Neural progenitor cell (in vitro differentiated cells): ENCODE measurements around the gene LYPD6B. TPM values are rescaled to one million over a fixed set of nuclear protein-coding genes. Genes with fewer than 3 reads are reported as not detected.

Experiments used
- DNase-seq: peaks from one replicate; pipeline ENCODE4 v3.0.0-alpha.2; 2016; ENCODE audit warnings: low spot score
- H2AFZ ChIP-seq: fragments of 200-600 bp; sonication (generic); replicated peaks from 2 replicates; pipeline ENCODE4 v1.6.1; 2016; ENCODE audit warnings: antibody characterized with exemption
- H3F3A ChIP-seq: fragments of 200-600 bp; sonication (generic); 2 replicates; pipeline ENCODE4 v1.6.1; 2016; ENCODE audit warnings: antibody characterized with exemption, low read depth
- H3K27ac ChIP-seq: fragments of 200-600 bp; sonication (generic); 2 replicates; pipeline ENCODE4 v1.5.1; 2016; ENCODE audit warnings: mild to moderate bottlenecking
- H3K27me3 ChIP-seq: fragments of 200-600 bp; sonication (generic); 2 replicates; pipeline ENCODE4 v1.6.1; 2016; ENCODE audit warnings: mild to moderate bottlenecking, moderate library complexity
- H3K36me3 ChIP-seq: fragments of 200-600 bp; sonication (generic); 2 replicates; pipeline ENCODE4 v1.5.1; 2016
- H3K4me1 ChIP-seq: fragments of 200-600 bp; sonication (generic); 2 replicates; pipeline ENCODE4 v1.6.1; 2016; ENCODE audit warnings: mixed run types
- H3K4me2 ChIP-seq: fragments of 200-600 bp; sonication (generic); 2 replicates; pipeline ENCODE4 v1.6.1; 2016
- H3K4me3 ChIP-seq: fragments of 200-600 bp; sonication (generic); 2 replicates; pipeline ENCODE4 v1.5.1; 2016
- H3K79me2 ChIP-seq: fragments of 200-600 bp; sonication (generic); 2 replicates; pipeline ENCODE4 v1.6.1; 2016; ENCODE audit warnings: low read depth
- H3K9ac ChIP-seq: fragments of 200-600 bp; sonication (generic); 2 replicates; pipeline ENCODE4 v1.6.1; 2016
- H3K9me3 ChIP-seq: fragments of 200-600 bp; sonication (generic); 2 replicates; pipeline ENCODE4 v1.5.1; 2016; ENCODE audit warnings: low read depth
- H4K20me1 ChIP-seq: fragments of 200-600 bp; sonication (generic); 2 replicates; pipeline ENCODE4 v1.6.1; 2016; ENCODE audit warnings: low read depth
- H3K27ac Mint-ChIP-seq: 3 replicates; pipeline ENCODE4 v1.8.0; 2021; ENCODE audit warnings: mixed read lengths
- H3K27me3 Mint-ChIP-seq: 2 replicates; pipeline ENCODE4 v1.8.0; 2022; ENCODE audit warnings: low read depth, mild to moderate bottlenecking, inconsistent platforms, moderate library complexity, mixed read lengths; ENCODE audit not compliant: insufficient read depth
- H3K36me3 Mint-ChIP-seq: 3 replicates; pipeline ENCODE4 v1.8.0; 2021; ENCODE audit warnings: mixed read lengths
- H3K4me1 Mint-ChIP-seq: 3 replicates; pipeline ENCODE4 v1.8.0; 2021; ENCODE audit warnings: mixed read lengths
- H3K4me3 Mint-ChIP-seq: 3 replicates; pipeline ENCODE4 v1.8.0; 2021; ENCODE audit warnings: mild to moderate bottlenecking, moderate library complexity, mixed read lengths
- H3K9me3 Mint-ChIP-seq: 3 replicates; pipeline ENCODE4 v1.8.0; 2020; ENCODE audit warnings: mixed read lengths
- EZH2 ChIP-seq: fragments of 200-600 bp; sonication (generic); IDR thresholded peaks from 2 replicates; pipeline ENCODE4 v1.6.1; 2017; ENCODE audit warnings: antibody characterized with exemption, mild to moderate bottlenecking, moderate library complexity
- EZH2phosphoT487 ChIP-seq: fragments of 200-600 bp; sonication (generic); IDR thresholded peaks from 2 replicates; pipeline ENCODE4 v1.6.1; 2017; ENCODE audit warnings: antibody characterized with exemption
- total RNA-seq: library from RNA; depleted of rRNA; stranded (reverse); fragments of >200 nt; gene quantifications from 2 replicates; pipeline ENCODE4 v1.2.3, GENCODE V29; 2015; ENCODE audit warnings: low replicate concordance
- TF ChIP-seq, protein P1 (sequence below): fragments of 200-600 bp; sonication (generic); IDR thresholded peaks from 2 replicates; pipeline ENCODE4 v1.5.1; 2017; ENCODE audit warnings: antibody characterized with exemption, mild to moderate bottlenecking

LYPD6B gene
- total RNA-seq, 1 donor from 2014 or later, result not detected

DNA sequence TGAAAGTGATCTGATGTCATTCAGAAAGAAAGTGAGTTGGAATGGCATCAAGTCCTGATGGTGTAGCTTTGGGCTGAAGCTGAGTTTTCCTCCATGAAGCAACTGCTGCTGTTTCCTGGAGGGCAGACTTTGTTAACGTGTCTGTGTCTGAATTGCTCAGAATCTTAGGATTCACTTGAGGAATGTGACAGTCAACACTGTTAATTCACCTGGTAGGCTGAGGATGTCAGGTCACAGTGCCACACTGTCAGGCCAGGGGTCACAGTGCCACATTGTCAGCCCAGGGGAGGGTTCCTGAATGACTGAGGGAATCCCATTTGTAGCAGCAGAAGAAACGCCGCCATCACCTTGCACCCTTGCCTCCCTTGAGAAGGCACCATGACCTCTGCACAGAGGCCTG, 39.4 kb downstream of the LYPD6B start:
- Histone ChIP-seq H3K9ac (no peak overlapping the region), H3F3A (peaks cover 21% of the 10 kb centered on the region), H3K27ac (no peak overlapping the region), H3K9me3 (no peaks in the 10 kb centered on the region), H3K4me2 (peak overlapping the region; percentile 25), H3K27me3 (no peaks in the 10 kb centered on the region), H3K79me2 (no peaks in the 10 kb centered on the region), H3K36me3 (no peaks in the 10 kb centered on the region), H2AFZ (no peak overlapping the region), H3K4me3 (no peak overlapping the region), H3K4me1 (peaks cover 53% of the 10 kb centered on the region), H4K20me1 (no peaks in the 10 kb centered on the region)
- no peak overlapping the region for H3K27ac Mint-ChIP-seq
- H3K9me3 Mint-ChIP-seq, result no peaks in the 10 kb centered on the region
- peaks cover 54% of the 10 kb centered on the region for H3K4me1 Mint-ChIP-seq
- TF ChIP-seq, protein P1, sequence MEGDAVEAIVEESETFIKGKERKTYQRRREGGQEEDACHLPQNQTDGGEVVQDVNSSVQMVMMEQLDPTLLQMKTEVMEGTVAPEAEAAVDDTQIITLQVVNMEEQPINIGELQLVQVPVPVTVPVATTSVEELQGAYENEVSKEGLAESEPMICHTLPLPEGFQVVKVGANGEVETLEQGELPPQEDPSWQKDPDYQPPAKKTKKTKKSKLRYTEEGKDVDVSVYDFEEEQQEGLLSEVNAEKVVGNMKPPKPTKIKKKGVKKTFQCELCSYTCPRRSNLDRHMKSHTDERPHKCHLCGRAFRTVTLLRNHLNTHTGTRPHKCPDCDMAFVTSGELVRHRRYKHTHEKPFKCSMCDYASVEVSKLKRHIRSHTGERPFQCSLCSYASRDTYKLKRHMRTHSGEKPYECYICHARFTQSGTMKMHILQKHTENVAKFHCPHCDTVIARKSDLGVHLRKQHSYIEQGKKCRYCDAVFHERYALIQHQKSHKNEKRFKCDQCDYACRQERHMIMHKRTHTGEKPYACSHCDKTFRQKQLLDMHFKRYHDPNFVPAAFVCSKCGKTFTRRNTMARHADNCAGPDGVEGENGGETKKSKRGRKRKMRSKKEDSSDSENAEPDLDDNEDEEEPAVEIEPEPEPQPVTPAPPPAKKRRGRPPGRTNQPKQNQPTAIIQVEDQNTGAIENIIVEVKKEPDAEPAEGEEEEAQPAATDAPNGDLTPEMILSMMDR, result no peak
- no peaks in the 10 kb centered on the region for H3K27me3 Mint-ChIP-seq
- DNase-seq, result peak; percentile 28
- H3K36me3 Mint-ChIP-seq, result no peaks in the 10 kb centered on the region
- no peak overlapping the region for H3K4me3 Mint-ChIP-seq

DNA sequence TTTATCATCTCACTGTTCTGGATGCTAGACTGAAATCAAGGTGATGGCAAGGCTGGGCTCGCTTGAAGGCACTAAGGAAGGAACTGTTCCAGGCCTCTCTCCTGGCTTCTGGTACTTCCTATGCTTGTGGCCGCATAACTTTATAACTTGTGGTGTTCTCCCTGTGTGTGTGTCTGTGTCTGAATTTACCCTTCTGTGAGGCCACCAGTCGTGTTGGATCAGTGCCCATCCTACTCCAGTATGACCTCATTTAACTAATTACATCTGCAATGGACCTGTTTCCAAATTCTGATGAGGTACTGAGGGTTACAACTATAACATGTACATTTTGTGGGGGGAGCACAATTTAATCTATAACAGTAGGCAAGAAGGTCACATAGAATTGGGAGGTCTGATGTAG, 41.6 kb downstream of the LYPD6B start:
- peaks cover 21% of the 10 kb centered on the region for H3F3A ChIP-seq
- Mint-ChIP-seq H3K9me3 (no peaks in the 10 kb centered on the region), H3K27ac (no peak overlapping the region), H3K4me1 (peaks cover 63% of the 10 kb centered on the region), H3K4me3 (no peak overlapping the region), H3K27me3 (no peaks in the 10 kb centered on the region), H3K36me3 (no peaks in the 10 kb centered on the region)
- peaks cover 61% of the 10 kb centered on the region for H3K4me1 ChIP-seq
- H2AFZ ChIP-seq, result no peak overlapping the region
- no peak overlapping the region for H3K27ac ChIP-seq
- TF ChIP-seq EZH2phosphoT487 (no peak), EZH2 (no peak)
- TF ChIP-seq, protein P1, result no peak
- no peaks in the 10 kb centered on the region for H3K36me3 ChIP-seq
- no peaks in the 10 kb centered on the region for H3K27me3 ChIP-seq
- H4K20me1 ChIP-seq, result no peaks in the 10 kb centered on the region
- DNase-seq, result no peak
- H3K4me2 ChIP-seq, result no peak overlapping the region
- no peaks in the 10 kb centered on the region for H3K9me3 ChIP-seq
- no peak overlapping the region for H3K9ac ChIP-seq
- no peak overlapping the region for H3K4me3 ChIP-seq
- H3K79me2 ChIP-seq, result no peaks in the 10 kb centered on the region

DNA sequence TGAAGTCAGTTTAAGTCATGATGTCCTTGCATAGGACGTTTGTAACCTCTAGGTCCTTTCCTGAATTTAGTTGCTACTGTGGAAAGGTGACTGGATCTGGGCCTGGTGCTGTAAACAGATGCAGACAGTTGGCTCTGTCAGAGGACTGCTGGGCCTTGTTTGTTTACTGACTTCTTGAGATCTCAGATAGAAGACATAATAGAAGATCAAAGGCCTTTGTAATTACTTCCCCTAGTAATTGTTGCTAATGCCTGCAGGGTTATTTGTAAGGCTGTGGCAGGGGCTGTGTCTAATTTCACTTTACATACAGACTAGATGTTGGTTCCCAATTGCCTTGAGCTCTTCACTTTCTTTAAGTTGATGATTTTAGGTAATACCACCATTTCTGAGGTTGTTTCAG, 42.5 kb downstream of the LYPD6B start:
- H3K4me2 ChIP-seq, result no peak overlapping the region
- H3K27me3 Mint-ChIP-seq, result no peaks in the 10 kb centered on the region
- peaks cover 21% of the 10 kb centered on the region for H3F3A ChIP-seq
- no peaks in the 10 kb centered on the region for H3K9me3 ChIP-seq
- H4K20me1 ChIP-seq, result no peaks in the 10 kb centered on the region
- H3K79me2 ChIP-seq, result no peaks in the 10 kb centered on the region
- DNase-seq, result peak; percentile 54
- no peaks in the 10 kb centered on the region for H3K27me3 ChIP-seq
- TF ChIP-seq EZH2, result no peak
- no peak for TF ChIP-seq EZH2phosphoT487
- TF ChIP-seq, protein P1, result no peak
- H3K4me3 Mint-ChIP-seq, result no peak overlapping the region
- no peak overlapping the region for H3K4me3 ChIP-seq
- H3K9ac ChIP-seq, result no peak overlapping the region
- H3K27ac ChIP-seq, result peak overlapping the region; percentile 44
- no peaks in the 10 kb centered on the region for H3K9me3 Mint-ChIP-seq
- H3K4me1 Mint-ChIP-seq, result peaks cover 55% of the 10 kb centered on the region
- H2AFZ ChIP-seq, result no peak overlapping the region
- H3K36me3 ChIP-seq, result no peaks in the 10 kb centered on the region
- H3K4me1 ChIP-seq, result peaks cover 52% of the 10 kb centered on the region
- no peak overlapping the region for H3K27ac Mint-ChIP-seq
- H3K36me3 Mint-ChIP-seq, result no peaks in the 10 kb centered on the region

DNA sequence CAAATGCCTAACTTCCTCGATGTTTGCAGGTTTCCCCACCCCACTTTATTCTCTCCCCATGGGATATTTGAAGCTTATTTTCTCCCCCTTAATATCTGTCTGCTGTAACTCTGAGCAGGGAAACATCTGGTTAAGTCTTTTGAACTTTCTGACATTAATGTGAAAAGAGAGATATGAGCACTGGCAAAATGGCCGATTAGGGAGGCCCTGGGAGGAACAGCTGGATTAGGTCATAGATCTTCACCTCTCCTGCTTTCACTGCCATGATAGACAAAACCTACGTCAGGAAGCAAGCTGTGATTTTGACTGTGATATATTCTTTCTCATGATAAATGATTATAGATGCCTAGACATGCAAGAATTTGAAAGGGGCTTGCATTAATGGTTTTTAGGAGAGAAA, 43.6 kb downstream of the LYPD6B start:
- no peak overlapping the region for H3K4me2 ChIP-seq
- no peaks in the 10 kb centered on the region for H3K9me3 ChIP-seq
- H3K9ac ChIP-seq, result no peak overlapping the region
- no peaks in the 10 kb centered on the region for H3K79me2 ChIP-seq
- no peak for DNase-seq
- TF ChIP-seq EZH2phosphoT487 (no peak), EZH2 (no peak)
- TF ChIP-seq, protein P1, result no peak
- H3K36me3 ChIP-seq, result no peaks in the 10 kb centered on the region
- peaks cover 46% of the 10 kb centered on the region for H3K4me1 Mint-ChIP-seq
- H3K27ac ChIP-seq, result no peak overlapping the region
- H3K27me3 ChIP-seq, result no peaks in the 10 kb centered on the region
- H3K9me3 Mint-ChIP-seq, result no peaks in the 10 kb centered on the region
- H3K4me3 ChIP-seq, result no peak overlapping the region
- H3K27ac Mint-ChIP-seq, result peak overlapping the region; percentile 4
- H4K20me1 ChIP-seq, result no peaks in the 10 kb centered on the region
- peaks cover 41% of the 10 kb centered on the region for H3K4me1 ChIP-seq
- H2AFZ ChIP-seq, result no peak overlapping the region
- no peaks in the 10 kb centered on the region for H3K27me3 Mint-ChIP-seq
- H3K36me3 Mint-ChIP-seq, result no peaks in the 10 kb centered on the region
- H3K4me3 Mint-ChIP-seq, result no peak overlapping the region
- peaks cover 21% of the 10 kb centered on the region for H3F3A ChIP-seq
